GM18502 (cell line): ENCODE results near the gene RNF31.

ENCODE experiments used
- ATAC-seq: cut with Tn5 transposase; IDR thresholded peaks from one replicate; pipeline ENCODE4 v1.9.1; 2021; ENCODE audit warnings: mild to moderate bottlenecking; ENCODE audit not compliant: unreplicated experiment, poor library complexity

The RNF31 gene

GRCh38 chr14:24179294-24179960 is 32.1 kb downstream of the RNF31 start:
- ATAC-seq = no peak

- ATAC-seq = no peak
Observed at GRCh38 chr14:24179961-24180796, 32.9 kb downstream of the RNF31 start.

GRCh38 chr14:24181371-24182077 is 34.2 kb downstream of the RNF31 start:
- no peak for ATAC-seq

GRCh38 chr14:24182110-24182882 is 35.0 kb downstream of the RNF31 start:
- ATAC-seq = no peak

GRCh38 chr14:24183014-24183481 is 35.8 kb downstream of the RNF31 start:
- no peak for ATAC-seq

GRCh38 chr14:24184104-24184970 is 37.0 kb downstream of the RNF31 start:
- ATAC-seq = no peak

- ATAC-seq = no peak
Observed at GRCh38 chr14:24185026-24185425, 37.7 kb downstream of the RNF31 start.

GRCh38 chr14:24185741-24186140 is 38.4 kb downstream of the RNF31 start:
- ATAC-seq = no peak

GRCh38 chr14:24186831-24187538 is 39.7 kb downstream of the RNF31 start:
- no peak for ATAC-seq

GRCh38 chr14:24187539-24187915 is 40.2 kb downstream of the RNF31 start:
- ATAC-seq = no peak

GRCh38 chr14:24188251-24189058 is 41.2 kb downstream of the RNF31 start, which contains the start of gene IPO4:
Gene IPO4 (minus strand): TSS chr14:24188816. CDS start chr14:24188787, 29 bp downstream.
- peak; percentile 84 for ATAC-seq

- no peak for ATAC-seq
Observed at GRCh38 chr14:24189059-24189375, 41.7 kb downstream of the RNF31 start.

GRCh38 chr14:24189460-24189859 is 42.2 kb downstream of the RNF31 start:
- no peak for ATAC-seq

- ATAC-seq = no peak
Observed at GRCh38 chr14:24190416-24190815, 43.1 kb downstream of the RNF31 start.

- no peak for ATAC-seq
Observed at GRCh38 chr14:24192933-24193332, 45.6 kb downstream of the RNF31 start.

GRCh38 chr14:24194186-24194872 is 47.0 kb downstream of the RNF31 start:
- no peak for ATAC-seq

GRCh38 chr14:24194873-24195185 is 47.5 kb downstream of the RNF31 start:
- ATAC-seq = no peak
